Activated CD8-positive, alpha-beta T cell treated with anti-CD3 and anti-CD28 coated beads, Interleukin-2, amount 10 ng/mL, durations not matched to agents 7 days and 5 days (primary cell): ENCODE results near the gene ATE1. TPM values are rescaled to one million over a fixed set of nuclear protein-coding genes. Genes with fewer than 3 reads are reported as not detected.

Experiments
- ATAC-seq: fragments of 150-1000 bp; cut with Tn5 transposase; one replicate; pipeline ENCODE4 v1.10.0; 2021; ENCODE audit warnings: moderate library complexity
- CTCF ChIA-PET: fragments of 350-600 bp; sonication (Branson Sonifier 250); formaldehyde crosslinking; loops from one replicate; lab custom pipeline; 2021; ENCODE audit warnings: antibody characterized with exemption; lab: Charles Lee
- POLR2A ChIA-PET: fragments of 350-600 bp; sonication (Branson Sonifier 250); formaldehyde crosslinking; loops from one replicate; lab custom pipeline; 2021; ENCODE audit warnings: antibody characterized with exemption; lab: Charles Lee
- DNase-seq: peaks from one replicate; pipeline ENCODE4 v3.0.0-alpha.2; 2020
- H3K27ac Mint-ChIP-seq: one replicate; pipeline ENCODE4 v1.8.0; 2021; ENCODE audit warnings: mild to moderate bottlenecking, mixed read lengths
- H3K27me3 Mint-ChIP-seq: one replicate; pipeline ENCODE4 v1.8.0; 2021; ENCODE audit warnings: low read depth, mixed read lengths
- H3K36me3 Mint-ChIP-seq: one replicate; pipeline ENCODE4 v1.8.0; 2021; ENCODE audit warnings: low read depth, mixed read lengths
- H3K4me1 Mint-ChIP-seq: one replicate; pipeline ENCODE4 v1.8.0; 2021; ENCODE audit warnings: low read depth, mixed read lengths
- H3K4me3 Mint-ChIP-seq: one replicate; pipeline ENCODE4 v1.8.0; 2021; ENCODE audit warnings: mild to moderate bottlenecking, mixed read lengths
- H3K9me3 Mint-ChIP-seq: one replicate; pipeline ENCODE4 v1.8.0; 2022; ENCODE audit warnings: mixed read lengths; ENCODE audit not compliant: insufficient read depth
- total RNA-seq, 2 experiments: library from RNA; stranded (reverse); gene quantifications; one replicate each; pipeline ENCODE4 v1.2.3, GENCODE V29; 2021

The ATE1 gene
- total RNA-seq, 2 experiments from 2014 or later, result 20.2 to 26.0 TPM

DNA sequence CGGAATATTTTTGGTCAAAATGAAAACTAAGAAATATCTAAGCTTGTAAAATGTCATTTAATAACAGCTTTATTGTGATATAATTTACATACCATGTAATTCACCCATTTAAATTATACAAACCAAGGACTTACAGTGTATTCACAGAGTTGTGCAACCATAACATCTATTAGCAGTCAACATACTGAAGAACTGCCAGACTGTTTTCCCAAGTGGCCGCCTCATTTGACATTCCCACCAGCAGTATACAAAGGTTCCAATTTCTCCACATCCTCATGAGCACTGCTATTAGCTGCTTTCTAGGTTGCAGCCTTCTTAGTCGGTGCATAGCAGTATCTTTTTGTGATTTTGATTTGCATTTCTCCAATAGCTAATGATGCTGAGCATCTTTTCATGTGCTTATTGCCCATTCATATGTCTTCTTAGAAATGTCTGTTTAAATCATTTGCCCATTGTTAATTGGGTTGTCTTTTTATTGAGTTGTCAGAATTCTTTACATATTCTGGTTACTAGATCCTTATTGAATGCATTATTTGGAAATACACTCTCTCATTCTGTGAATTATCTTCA lies 176.6 kb downstream of the ATE1 start:
- no peaks in the 10 kb centered on the region for H3K9me3 Mint-ChIP-seq
- H3K27ac Mint-ChIP-seq, result no peak overlapping the region
- H3K36me3 Mint-ChIP-seq, result peaks cover 11% of the 10 kb centered on the region
- no peak overlapping the region for H3K4me3 Mint-ChIP-seq
- ATAC-seq (no peak), DNase-seq (no peak)
- ChIA-PET CTCF (no interaction called here), POLR2A (no interaction called here)
- peaks cover 7% of the 10 kb centered on the region for H3K4me1 Mint-ChIP-seq
- no peaks in the 10 kb centered on the region for H3K27me3 Mint-ChIP-seq

DNA sequence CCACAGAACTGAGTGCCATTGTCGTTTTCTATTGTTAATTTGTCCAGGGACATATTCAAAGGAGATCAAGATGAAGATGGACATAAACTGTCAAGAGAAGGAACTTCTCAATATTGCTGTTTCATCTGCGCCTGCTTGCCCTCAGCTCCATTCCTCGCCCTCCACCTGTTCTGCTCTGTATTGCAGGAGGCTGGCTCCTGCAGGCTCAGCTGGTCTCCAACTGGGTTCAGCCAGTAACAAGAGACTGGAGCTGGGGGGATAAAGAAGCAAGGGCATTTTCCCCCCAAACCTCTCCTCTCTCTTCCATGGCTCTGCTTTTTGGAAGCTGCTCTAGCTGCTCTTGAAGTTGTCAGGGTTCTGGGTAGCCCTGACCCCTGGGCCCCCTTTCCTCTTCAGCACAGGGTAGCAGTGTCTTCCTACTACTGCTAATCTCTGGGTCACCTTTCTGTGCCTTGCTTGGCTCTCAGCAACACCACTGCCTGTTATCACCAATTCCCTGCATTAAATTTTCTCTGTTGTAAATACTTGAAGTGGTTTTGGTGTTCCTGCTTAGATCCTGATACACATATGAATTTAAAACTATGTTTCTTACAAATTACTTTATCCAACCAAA lies 180.6 kb downstream of the ATE1 start:
- no peak for DNase-seq
- no peak overlapping the region for H3K4me3 Mint-ChIP-seq
- H3K36me3 Mint-ChIP-seq, result peaks cover 2% of the 10 kb centered on the region
- H3K9me3 Mint-ChIP-seq, result no peaks in the 10 kb centered on the region
- no peaks in the 10 kb centered on the region for H3K27me3 Mint-ChIP-seq
- no peak for ATAC-seq
- CTCF ChIA-PET, result interaction anchor here (0.6 kb wide), 1 partner anchor 601 kb away, joined by 4 read pairs; no protein-coding TSS in a partner anchor
- POLR2A ChIA-PET, result no interaction called here
- H3K4me1 Mint-ChIP-seq, result no peaks in the 10 kb centered on the region
- H3K27ac Mint-ChIP-seq, result no peak overlapping the region

DNA sequence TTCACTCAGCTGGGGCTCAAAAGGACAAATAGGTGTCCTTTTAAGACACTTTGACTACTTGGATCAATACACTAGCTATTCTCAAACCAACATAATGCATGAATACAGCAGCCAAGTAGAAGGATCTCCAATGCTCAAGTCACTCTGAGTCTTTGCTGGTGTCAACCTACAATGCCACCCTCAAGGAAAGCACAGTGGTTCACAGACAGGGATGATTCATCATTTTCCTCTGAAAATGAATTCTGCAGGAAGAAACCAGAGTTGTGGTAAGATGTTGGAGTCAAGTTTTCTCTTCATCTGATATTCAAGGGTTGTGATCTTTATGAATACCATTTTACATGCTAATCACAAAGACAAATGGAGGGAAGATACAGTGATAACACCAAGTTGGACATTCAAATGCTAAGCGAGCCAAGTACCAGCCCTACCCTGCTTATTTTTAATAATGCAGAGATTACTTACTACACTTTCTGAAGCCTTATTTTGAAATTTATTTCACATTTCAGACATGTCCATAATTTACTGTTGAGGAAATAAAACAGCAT lies 186.5 kb downstream of the ATE1 start:
- H3K36me3 Mint-ChIP-seq, result peaks cover 6% of the 10 kb centered on the region
- ATAC-seq, result no peak
- H3K4me3 Mint-ChIP-seq, result no peak overlapping the region
- H3K9me3 Mint-ChIP-seq, result no peaks in the 10 kb centered on the region
- POLR2A ChIA-PET, result no interaction called here
- DNase-seq, result no peak
- no peak overlapping the region for H3K27ac Mint-ChIP-seq
- peaks cover 7% of the 10 kb centered on the region for H3K4me1 Mint-ChIP-seq
- H3K27me3 Mint-ChIP-seq, result peaks cover 14% of the 10 kb centered on the region
- CTCF ChIA-PET, result interaction anchor here (1.1 kb wide), 1 partner anchor 792 kb away, joined by 3 read pairs; no protein-coding TSS in a partner anchor

DNA sequence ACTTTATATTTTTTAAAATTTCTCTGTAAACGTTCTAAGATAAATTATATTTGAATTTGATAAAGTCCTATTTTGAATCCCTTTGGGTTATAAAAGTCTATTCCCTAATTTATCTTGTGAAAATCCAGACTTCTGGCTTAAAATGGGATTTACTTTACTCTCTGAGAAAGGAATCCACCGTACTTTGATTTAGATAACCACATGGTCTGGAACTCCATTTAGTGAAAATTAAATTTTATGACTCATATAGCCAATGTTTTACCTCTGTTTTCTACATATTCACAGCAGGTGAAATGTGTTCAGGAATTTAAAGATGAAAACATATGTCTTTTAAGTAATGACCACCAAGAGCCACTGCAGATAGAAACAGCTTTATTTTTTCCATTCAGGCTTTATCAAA lies 187.8 kb downstream of the ATE1 start:
- Mint-ChIP-seq H3K4me3 (no peak overlapping the region), H3K9me3 (no peaks in the 10 kb centered on the region), H3K27ac (no peak overlapping the region), H3K27me3 (peaks cover 24% of the 10 kb centered on the region), H3K36me3 (peaks cover 6% of the 10 kb centered on the region), H3K4me1 (peaks cover 7% of the 10 kb centered on the region)
- ATAC-seq, result no peak
- POLR2A ChIA-PET, result no interaction called here
- DNase-seq, result no peak
- CTCF ChIA-PET, result no interaction called here

DNA sequence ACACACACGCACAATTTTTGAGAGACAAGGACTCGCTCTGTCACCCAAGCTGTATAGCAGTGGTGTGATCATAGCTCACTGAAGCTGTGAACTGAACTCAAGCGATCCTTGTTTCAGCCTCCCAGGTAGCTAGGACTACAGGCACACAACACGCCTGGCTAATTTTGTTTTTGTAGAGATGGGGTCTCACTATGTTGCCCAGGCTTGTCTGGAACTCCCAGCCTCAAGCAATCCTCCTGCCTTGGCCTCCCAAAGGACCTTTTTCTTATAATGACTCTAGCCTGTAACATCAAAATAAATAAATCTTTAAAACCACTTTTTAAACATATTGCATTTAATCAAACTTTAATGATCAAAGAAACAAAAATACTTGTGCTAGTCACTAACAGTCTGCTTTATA lies 188.7 kb downstream of the ATE1 start:
- Mint-ChIP-seq H3K27me3 (peaks cover 25% of the 10 kb centered on the region), H3K4me1 (peaks cover 7% of the 10 kb centered on the region), H3K4me3 (no peak overlapping the region), H3K27ac (no peak overlapping the region), H3K36me3 (peaks cover 6% of the 10 kb centered on the region), H3K9me3 (no peaks in the 10 kb centered on the region)
- DNase-seq, result no peak
- POLR2A ChIA-PET, result no interaction called here
- CTCF ChIA-PET, result no interaction called here
- ATAC-seq, result no peak

GRCh38 chr10:121736315-121737130 lies 191.3 kb downstream of the ATE1 start:
- H3K36me3 Mint-ChIP-seq, result peaks cover 4% of the 10 kb centered on the region
- no peaks in the 10 kb centered on the region for H3K9me3 Mint-ChIP-seq
- peaks cover 25% of the 10 kb centered on the region for H3K27me3 Mint-ChIP-seq
- DNase-seq (no peak), ATAC-seq (no peak)
- H3K27ac Mint-ChIP-seq, result no peak overlapping the region
- peaks cover 7% of the 10 kb centered on the region for H3K4me1 Mint-ChIP-seq
- H3K4me3 Mint-ChIP-seq, result no peak overlapping the region
- POLR2A ChIA-PET, result no interaction called here
- CTCF ChIA-PET, result interaction anchor here (1.2 kb wide), 1 partner anchor 794 kb away, joined by 3 read pairs; no protein-coding TSS in a partner anchor

- Mint-ChIP-seq H3K4me1 (peaks cover 7% of the 10 kb centered on the region), H3K9me3 (no peaks in the 10 kb centered on the region), H3K27me3 (peaks cover 25% of the 10 kb centered on the region), H3K27ac (no peak overlapping the region), H3K4me3 (no peak overlapping the region), H3K36me3 (no peaks in the 10 kb centered on the region)
- DNase-seq, result no peak
- ATAC-seq, result no peak
- POLR2A ChIA-PET, result no interaction called here
- CTCF ChIA-PET, result interaction anchor here (1.2 kb wide), 1 partner anchor 792 kb away, joined by 3 read pairs; no protein-coding TSS in a partner anchor
Observed at GRCh38 chr10:121735263-121735662, 192.6 kb downstream of the ATE1 start.

GRCh38 chr10:121734589-121735045 lies 193.2 kb downstream of the ATE1 start:
- ATAC-seq (no peak), DNase-seq (peak; percentile 24)
- Mint-ChIP-seq H3K4me1 (peaks cover 7% of the 10 kb centered on the region), H3K4me3 (no peak overlapping the region), H3K36me3 (no peaks in the 10 kb centered on the region), H3K27ac (no peak overlapping the region), H3K27me3 (peaks cover 25% of the 10 kb centered on the region), H3K9me3 (no peaks in the 10 kb centered on the region)
- CTCF ChIA-PET, result interaction anchor here (1.3 kb wide), 1 partner anchor 166 kb away, joined by 4 read pairs; no protein-coding TSS in a partner anchor
- POLR2A ChIA-PET, result no interaction called here

GRCh38 chr10:121732656-121733445 lies 195.0 kb downstream of the ATE1 start:
- POLR2A ChIA-PET, result no interaction called here
- peaks cover 24% of the 10 kb centered on the region for H3K27me3 Mint-ChIP-seq
- no peaks in the 10 kb centered on the region for H3K36me3 Mint-ChIP-seq
- CTCF ChIA-PET, result interaction anchor here (1.4 kb wide), 1 partner anchor 784 kb away, joined by 3 read pairs; no protein-coding TSS in a partner anchor
- no peaks in the 10 kb centered on the region for H3K9me3 Mint-ChIP-seq
- peaks cover 1% of the 10 kb centered on the region for H3K4me1 Mint-ChIP-seq
- ATAC-seq (no peak), DNase-seq (no peak)
- H3K27ac Mint-ChIP-seq, result no peak overlapping the region
- no peak overlapping the region for H3K4me3 Mint-ChIP-seq

- Mint-ChIP-seq H3K9me3 (no peaks in the 10 kb centered on the region), H3K4me3 (no peak overlapping the region), H3K27me3 (peaks cover 20% of the 10 kb centered on the region), H3K4me1 (no peaks in the 10 kb centered on the region), H3K36me3 (no peaks in the 10 kb centered on the region), H3K27ac (no peak overlapping the region)
- no peak for DNase-seq
- ATAC-seq, result no peak
- ChIA-PET POLR2A (no interaction called here), CTCF (interaction anchor here (1.4 kb wide), 1 partner anchor 783 kb away, joined by 3 read pairs; no protein-coding TSS in a partner anchor)
Observed at GRCh38 chr10:121732172-121732571, 195.7 kb downstream of the ATE1 start.

DNA sequence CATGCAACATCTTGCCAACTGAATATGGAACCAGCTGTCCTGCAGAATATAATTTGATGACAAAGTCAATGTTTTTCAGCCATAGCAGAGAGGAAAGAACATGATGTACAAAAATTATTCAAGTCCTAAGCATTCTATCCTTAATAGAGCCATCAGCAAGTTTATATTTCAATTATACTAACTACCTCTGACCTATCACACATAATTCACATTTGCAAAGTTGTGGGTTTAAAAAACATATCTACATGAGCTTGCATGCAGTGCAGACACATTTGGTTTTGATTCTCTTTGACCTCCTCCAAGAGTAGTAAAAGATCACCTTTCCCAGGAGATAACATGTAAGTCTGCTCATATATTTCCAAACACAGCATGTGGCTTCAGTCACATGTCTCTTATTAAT lies 203.5 kb downstream of the ATE1 start:
- CTCF ChIA-PET, result interaction anchor here (1.3 kb wide), 1 partner anchor 775 kb away, joined by 4 read pairs; no protein-coding TSS in a partner anchor

More for the DNA sequence above, 203.5 kb downstream of the ATE1 start:
- ATAC-seq (no peak), DNase-seq (no peak)
- Mint-ChIP-seq H3K27me3 (peaks cover 6% of the 10 kb centered on the region), H3K4me1 (no peaks in the 10 kb centered on the region), H3K4me3 (no peak overlapping the region), H3K36me3 (no peaks in the 10 kb centered on the region), H3K27ac (no peak overlapping the region), H3K9me3 (no peaks in the 10 kb centered on the region)
- POLR2A ChIA-PET, result no interaction called here
